ENCODE data around the gene PLEKHA7. TPM values are rescaled to one million over a fixed set of nuclear protein-coding genes. Genes with fewer than 3 reads are reported as not detected.

The PLEKHA7 gene
- total and polyA plus RNA-seq, 2 of the 8 experiments (the other 6 are each of a cell fraction or from before 2014, with no cell fraction given): 11.4 to 25.6 TPM

DNA sequence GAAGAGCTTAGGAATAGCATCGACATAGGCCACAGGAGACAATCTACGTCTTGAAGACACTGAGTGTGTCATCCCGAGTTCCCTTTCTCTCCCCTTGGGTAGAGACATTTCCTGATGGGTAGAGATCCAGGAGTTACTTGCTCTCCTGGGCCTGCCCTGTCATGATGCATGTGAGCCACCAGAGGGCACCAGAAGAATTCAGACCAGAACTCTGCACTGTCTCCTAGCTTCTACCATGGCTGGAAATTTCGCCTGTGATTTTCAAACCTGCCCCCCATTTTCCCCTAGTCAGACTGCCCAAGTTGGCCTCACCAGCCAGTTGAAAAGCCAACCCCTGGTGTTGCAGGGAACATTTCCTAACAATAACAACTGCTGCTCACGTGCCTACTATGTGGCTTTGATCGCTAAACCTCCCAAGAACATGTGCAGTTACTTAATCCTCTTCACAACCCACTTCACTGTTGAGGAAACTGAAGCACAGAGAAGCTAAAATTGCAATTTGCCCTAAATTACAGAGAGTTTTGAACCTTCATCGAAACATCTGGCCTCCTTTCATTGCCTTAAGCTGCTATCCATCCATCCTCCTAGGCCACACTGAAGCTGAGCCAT, 228.6 kb downstream of the PLEKHA7 start:
- H3K23ac ChIP-seq (ENCODE audit: insufficient read length): no peak overlapping the region
- H2BK20ac ChIP-seq (ENCODE audit: low read length): no peak overlapping the region
- FAIRE-seq (no peak), DNase-seq (ENCODE audit: low read depth in 1 of 2, low spot score in 2 of 2) (peak in 1 of 2 experiments; percentile 76)
- H3K9ac ChIP-seq (replicated peaks in 1 of 4; ENCODE audit: extremely low read depth in 1 of 4, low read depth in 3 of 4, low read length in 3 of 4): no peak overlapping the region
- no peaks in the 10 kb centered on the region for H3K9me3 ChIP-seq (ENCODE audit: insufficient read depth in 2 of 2, low read depth in 1 of 2, low read length in 1 of 2)
- H2BK15ac ChIP-seq (ENCODE audit: low read length): no peak overlapping the region
- peaks cover 0 to 4% (median 1%) of the 10 kb centered on the region in 4 experiments; a peak in 1 of 8 replicates for H3K36me3 ChIP-seq (ENCODE audit: control insufficient read depth in 2 of 4, insufficient read depth in 4 of 4, low read length in 3 of 4)
- H4K91ac ChIP-seq (replicated peaks; ENCODE audit: insufficient read length, low read length): no peak overlapping the region
- 75% methylated on average over 7 of the region's 7 CpGs; no CpG with 5 or more reads in 1 of the 2 experiments for WGBS, 2 experiments (ENCODE audit: extremely low coverage in 1 of 2, insufficient coverage in 1 of 2, insufficient read length in 1 of 2, insufficient replicate concordance in 2 of 2, low coverage in 1 of 2, low lambda C conversion rate in 2 of 2, missing lambda C conversion rate in 1 of 2)
- no peaks in the 10 kb centered on the region for H3K79me1 ChIP-seq (ENCODE audit: low read depth, low read length)
- H2BK120ac ChIP-seq (replicated peaks; ENCODE audit: low read depth, low read length): no peak overlapping the region
- H3K4me1 ChIP-seq (replicated peaks in 1 of 4; ENCODE audit: control insufficient read depth in 3 of 4, insufficient read depth in 4 of 4, low read length in 3 of 4): no peaks in the 10 kb centered on the region
- no peak overlapping the region for H4K8ac ChIP-seq (ENCODE audit: extremely low read depth, insufficient read depth, low read length)
- H3K27me3 ChIP-seq (replicated peaks in 1 of 4; ENCODE audit: control insufficient read depth in 3 of 4, extremely low read depth in 1 of 4, insufficient read depth in 3 of 4, low read length in 3 of 4): no peaks in the 10 kb centered on the region
- H2BK12ac ChIP-seq (ENCODE audit: low read depth, low read length): no peak overlapping the region
- H4K5ac ChIP-seq (ENCODE audit: insufficient read length, low read depth, low read length): no peak overlapping the region
- no peaks in the 10 kb centered on the region for H3K79me2 ChIP-seq (ENCODE audit: control insufficient read depth in 1 of 2, insufficient read depth in 2 of 2, low read length in 2 of 2)
- no peak overlapping the region for H3K4ac ChIP-seq (replicated peaks; ENCODE audit: insufficient read length, low read depth, low read length)
- no peak overlapping the region for H3K14ac ChIP-seq (ENCODE audit: insufficient read length)
- ChIA-PET CTCF (ENCODE audit: partially characterized antibody) (interaction anchor here (0.6 to 10.7 kb wide), 48 partner anchors 9 to 1679 kb away, joined by 3 to 119 read pairs (median 5); no protein-coding TSS in a partner anchor), POLR2A (ENCODE audit: partially characterized antibody) (interaction anchor here (1.3 to 3.1 kb wide), 3 partner anchors 47 to 292 kb away, joined by 3 to 12 read pairs (median 11); partner anchors contain the start of genes C11orf58 and RPS13)
- no peak overlapping the region for H3K27ac ChIP-seq (ENCODE audit: low read depth, low read length)
- H3K4me3 ChIP-seq (ENCODE audit: extremely low read depth in 1 of 4, insufficient read depth in 2 of 4, low read depth in 3 of 4, low read length in 4 of 4): no peak overlapping the region
- TF ChIP-seq RAD21 (IDR thresholded peaks at IDR 0.05 in 1 of 2, conservative IDR thresholded peaks at IDR 0.05 in 1 of 2; ENCODE audit: low read depth in 2 of 2, low read length in 2 of 2) (peak; percentile 83 to 88), POLR2A (IDR thresholded peaks at IDR 0.05; ENCODE audit: control extremely low read depth in 1 of 2, low read depth in 2 of 2, low read length in 2 of 2) (no peak), RFX5 (IDR thresholded peaks at IDR 0.05; ENCODE audit: borderline replicate concordance, low read depth, low read length) (no peak), TEAD4 (IDR thresholded peaks at IDR 0.05; ENCODE audit: low read depth, low read length) (0 out of 2 replicates have a peak, but pooled peaks have one; percentile 20), CREB1 (IDR thresholded peaks at IDR 0.05) (peak; percentile 42; the same call in 1 of the 2 replicates), SP4 (IDR thresholded peaks at IDR 0.05; ENCODE audit: low read length) (no peak)
- TF ChIP-seq, protein P1, sequence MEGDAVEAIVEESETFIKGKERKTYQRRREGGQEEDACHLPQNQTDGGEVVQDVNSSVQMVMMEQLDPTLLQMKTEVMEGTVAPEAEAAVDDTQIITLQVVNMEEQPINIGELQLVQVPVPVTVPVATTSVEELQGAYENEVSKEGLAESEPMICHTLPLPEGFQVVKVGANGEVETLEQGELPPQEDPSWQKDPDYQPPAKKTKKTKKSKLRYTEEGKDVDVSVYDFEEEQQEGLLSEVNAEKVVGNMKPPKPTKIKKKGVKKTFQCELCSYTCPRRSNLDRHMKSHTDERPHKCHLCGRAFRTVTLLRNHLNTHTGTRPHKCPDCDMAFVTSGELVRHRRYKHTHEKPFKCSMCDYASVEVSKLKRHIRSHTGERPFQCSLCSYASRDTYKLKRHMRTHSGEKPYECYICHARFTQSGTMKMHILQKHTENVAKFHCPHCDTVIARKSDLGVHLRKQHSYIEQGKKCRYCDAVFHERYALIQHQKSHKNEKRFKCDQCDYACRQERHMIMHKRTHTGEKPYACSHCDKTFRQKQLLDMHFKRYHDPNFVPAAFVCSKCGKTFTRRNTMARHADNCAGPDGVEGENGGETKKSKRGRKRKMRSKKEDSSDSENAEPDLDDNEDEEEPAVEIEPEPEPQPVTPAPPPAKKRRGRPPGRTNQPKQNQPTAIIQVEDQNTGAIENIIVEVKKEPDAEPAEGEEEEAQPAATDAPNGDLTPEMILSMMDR (IDR thresholded peaks at IDR 0.05; ENCODE audit: control extremely low read depth in 1 of 3, insufficient read depth in 1 of 3, low read depth in 1 of 3, low read length in 3 of 3): peak; percentile 75 to 93 (median 88)
- no peak overlapping the region for H3K4me2 ChIP-seq (ENCODE audit: insufficient read depth in 1 of 2, low read depth in 2 of 2, low read length in 2 of 2)
- H2AK5ac ChIP-seq (ENCODE audit: low read depth, low read length): no peak overlapping the region
- H2AFZ ChIP-seq (ENCODE audit: low read length): no peak overlapping the region
- H3K56ac ChIP-seq (replicated peaks; ENCODE audit: insufficient read length, low read depth, low read length): no peak overlapping the region
- H2BK5ac ChIP-seq (ENCODE audit: low read depth, low read length): no peak overlapping the region
- H3K23me2 ChIP-seq (ENCODE audit: low read depth, low read length): peaks cover 3% of the 10 kb centered on the region; the same call in 1 of the 2 replicates
- no peak overlapping the region for H3K18ac ChIP-seq (ENCODE audit: extremely low read depth, low read length)
- peaks cover 4% of the 10 kb centered on the region in 2 experiments for H4K20me1 ChIP-seq (replicated peaks in 1 of 2; ENCODE audit: control insufficient read depth in 1 of 2, insufficient read depth in 2 of 2, low read length in 2 of 2)
